ENCODE measurements around the gene NEK9.
"Not testable (repeated sequence)": the region's sequence is repeated elsewhere in the genome, so short reads cannot be mapped to it uniquely, and the experiment has no call there.

Gene NEK9
- 118 reads per million, percentile 85 among the genes with 10 or more reads in this experiment for total RNA-seq

DNA sequence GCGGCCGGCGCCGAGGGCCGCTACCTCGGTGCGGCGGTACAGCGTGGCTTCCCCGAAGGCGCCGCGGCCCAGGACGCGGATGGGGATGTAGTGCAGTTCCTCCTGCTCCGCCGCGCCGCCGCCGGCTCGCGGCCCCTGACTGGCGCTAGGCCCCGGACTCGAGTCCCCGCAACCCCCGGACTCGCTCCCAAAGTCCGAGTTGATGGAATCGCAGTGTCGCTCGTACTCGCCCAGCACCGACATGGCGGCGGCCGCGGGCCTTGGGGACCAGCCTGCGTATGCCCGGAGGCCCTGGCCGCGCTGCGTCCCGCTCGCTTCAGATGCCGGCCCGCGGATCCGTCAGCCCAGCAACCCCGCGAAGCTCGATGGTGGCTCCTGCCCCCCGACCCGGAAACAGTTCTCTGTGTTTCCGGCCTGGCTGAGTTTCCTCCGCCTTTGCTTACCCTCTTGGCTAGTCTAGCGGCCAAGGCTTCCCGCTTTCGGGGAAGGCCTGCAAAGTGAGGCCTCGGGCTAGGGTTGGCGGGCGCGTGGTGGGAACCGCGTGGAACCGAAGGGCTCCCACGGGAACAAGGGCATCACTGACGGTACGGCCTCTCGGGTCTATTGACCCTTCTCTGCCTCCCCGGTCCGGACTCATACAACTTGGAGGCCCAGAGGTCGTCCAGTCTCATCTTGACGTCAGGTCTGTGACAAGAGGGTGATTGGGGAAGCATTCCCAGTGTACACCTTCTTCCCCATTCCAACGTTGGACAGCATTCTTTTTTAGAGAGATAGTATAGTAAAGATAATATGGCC lies at the start of gene NEK9:
Gene NEK9 (minus strand): TSS at position 370 of the 795 bp plus-strand sequence. CDS start 127 bp downstream, at position 243.
- peak; percentile 89 for DNase-seq

DNA sequence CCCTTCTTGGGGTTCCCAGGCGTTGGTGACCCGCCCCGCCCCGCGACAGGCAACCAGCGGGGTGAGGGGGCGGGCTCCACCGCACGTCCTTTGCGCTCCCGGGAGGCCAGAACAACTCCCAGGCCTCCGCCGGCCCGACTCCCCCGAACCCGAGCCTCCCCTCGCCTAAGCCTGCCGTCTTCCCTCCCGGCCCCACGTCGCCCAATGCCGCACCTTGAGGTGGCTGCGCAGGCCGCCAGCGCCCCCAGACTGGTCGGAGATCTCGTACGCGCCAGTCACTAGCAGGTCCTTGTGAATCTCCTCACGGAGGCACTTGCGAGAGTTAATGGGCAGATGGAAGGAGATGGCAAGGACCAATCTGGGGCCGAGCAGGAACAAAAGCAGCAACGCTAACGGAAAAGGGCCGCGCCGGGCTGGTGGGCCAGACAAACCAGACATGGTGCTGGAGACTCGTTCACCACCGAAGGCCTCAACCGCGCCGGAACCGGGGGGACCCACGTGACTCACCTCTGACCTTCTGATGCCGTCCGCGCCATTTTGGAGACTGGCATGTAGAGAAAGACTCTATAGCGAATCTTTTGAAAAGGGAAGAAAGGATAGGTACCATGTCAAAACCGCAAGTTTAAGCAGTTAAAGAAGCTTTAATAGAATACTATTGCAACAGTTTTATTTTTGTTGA lies 49.4 kb upstream of the NEK9 start, which contains the start of gene TMED10:
Gene TMED10 (minus strand): TSS at position 471 of the 679 bp plus-strand sequence. CDS start 33 bp downstream, at position 438.
- peak; percentile 86 for DNase-seq

DNA sequence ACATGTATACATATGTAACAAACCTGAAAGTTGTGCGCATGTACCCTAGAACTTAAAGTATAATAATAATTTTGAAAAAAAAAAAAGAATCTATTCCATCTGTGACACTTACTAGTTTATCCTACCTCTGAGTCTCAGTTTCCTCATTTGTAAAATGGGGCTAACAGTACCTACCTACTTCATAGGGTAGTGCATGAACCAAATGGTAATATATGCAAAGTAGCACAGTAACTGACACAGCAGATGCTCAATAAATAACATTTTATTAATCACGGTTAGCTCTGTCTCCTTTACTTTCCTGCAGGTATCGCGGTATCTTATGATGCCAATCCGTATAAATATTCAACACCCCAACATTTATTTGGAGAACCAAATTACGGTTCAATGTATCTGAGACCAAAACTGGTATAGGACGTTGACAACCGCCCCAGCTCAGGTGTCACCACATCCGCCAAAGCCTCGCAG lies 48.9 kb upstream of the NEK9 start:
- no peak for DNase-seq

DNA sequence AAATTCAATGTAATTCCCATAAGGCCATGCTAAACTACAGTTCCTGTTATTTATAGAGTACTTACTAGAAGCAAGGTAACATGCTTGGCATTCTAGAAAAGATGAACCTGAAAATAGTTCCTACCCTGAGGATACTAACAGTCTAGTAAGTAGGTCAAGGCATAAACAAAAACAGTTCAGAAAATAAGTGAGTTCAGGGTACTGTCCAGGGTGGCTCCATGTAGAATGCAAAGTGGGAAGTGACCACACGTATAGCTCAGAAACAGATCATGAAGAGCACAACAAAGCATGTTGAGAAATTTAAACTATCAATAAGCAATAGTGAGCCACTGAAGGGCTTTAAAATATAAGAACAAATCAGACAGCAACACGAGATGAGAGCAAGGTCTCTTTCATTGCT lies 47.2 kb upstream of the NEK9 start:
- no peak for DNase-seq

DNA sequence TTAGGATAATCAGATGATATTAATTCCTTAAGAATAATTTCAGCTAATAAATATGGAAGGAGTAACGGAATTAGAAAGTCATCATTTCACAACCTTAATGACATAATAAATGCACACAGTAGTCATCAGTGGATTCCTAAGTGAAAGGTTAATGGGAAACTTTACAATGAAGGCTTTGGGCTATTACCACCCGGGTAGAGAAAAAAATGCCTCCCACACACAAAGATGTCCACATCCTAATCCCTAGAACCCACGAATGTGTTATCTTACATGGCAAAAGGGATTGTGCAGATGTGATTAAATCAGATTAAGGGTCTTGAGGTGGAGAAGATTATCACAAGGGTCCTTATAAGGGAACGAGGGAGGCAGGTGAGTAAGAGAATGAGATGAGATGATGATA lies 43.9 kb upstream of the NEK9 start:
- no peak for DNase-seq

DNA sequence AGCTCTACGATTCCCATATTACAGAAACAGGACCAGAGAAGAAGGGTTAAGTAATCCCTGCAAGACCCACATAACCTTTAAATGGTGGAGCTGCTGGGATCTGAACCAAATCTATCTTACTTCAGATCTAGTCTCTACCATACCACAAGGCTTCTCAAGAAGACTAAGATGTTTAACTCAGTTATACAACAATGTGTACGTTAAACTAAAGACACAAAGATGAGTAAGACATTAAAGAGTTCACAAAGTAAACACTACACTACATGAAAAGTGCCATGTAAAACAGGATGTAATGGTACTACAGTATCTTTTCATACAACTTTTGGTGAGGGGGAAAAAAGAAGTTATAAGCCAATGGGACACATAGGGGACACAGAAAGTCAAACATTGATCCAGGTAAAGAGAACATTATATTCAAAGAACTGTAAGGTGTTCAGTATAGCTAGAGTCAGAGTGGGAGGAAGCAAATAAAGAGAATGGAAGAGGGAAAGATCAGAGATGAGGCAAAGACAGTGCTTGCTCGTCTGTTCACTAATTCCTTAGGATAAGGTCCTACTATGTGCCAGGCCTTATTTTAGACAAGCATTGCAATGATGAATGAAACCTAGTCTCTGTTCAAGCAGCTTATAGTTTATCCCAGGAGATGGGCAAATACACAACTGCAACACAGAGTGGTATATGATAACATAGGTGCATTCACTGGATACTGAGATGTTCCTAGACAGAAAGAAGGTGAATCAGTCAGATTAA lies 41.9 kb upstream of the NEK9 start:
- DNase-seq: no peak

DNA sequence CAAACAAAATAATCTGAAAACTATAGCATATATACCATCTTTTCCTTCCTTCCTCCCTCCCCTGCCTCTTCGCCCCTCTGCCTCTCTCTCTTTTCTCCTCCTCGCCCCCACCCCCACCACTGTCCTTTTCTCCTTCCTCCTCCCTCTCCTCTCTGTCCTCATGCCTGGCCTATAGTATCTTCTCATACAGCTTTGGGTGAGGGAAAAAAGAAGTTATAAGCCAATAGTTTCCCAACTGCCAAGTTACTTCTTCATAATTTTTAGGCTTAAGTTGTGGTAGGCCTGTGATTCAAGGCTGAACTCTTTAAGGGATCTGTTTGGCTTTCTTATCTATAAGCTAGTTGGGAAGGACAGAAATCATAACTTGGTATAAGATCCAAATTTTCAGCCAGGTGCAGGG lies 40.5 kb upstream of the NEK9 start:
- no peak for DNase-seq

DNA sequence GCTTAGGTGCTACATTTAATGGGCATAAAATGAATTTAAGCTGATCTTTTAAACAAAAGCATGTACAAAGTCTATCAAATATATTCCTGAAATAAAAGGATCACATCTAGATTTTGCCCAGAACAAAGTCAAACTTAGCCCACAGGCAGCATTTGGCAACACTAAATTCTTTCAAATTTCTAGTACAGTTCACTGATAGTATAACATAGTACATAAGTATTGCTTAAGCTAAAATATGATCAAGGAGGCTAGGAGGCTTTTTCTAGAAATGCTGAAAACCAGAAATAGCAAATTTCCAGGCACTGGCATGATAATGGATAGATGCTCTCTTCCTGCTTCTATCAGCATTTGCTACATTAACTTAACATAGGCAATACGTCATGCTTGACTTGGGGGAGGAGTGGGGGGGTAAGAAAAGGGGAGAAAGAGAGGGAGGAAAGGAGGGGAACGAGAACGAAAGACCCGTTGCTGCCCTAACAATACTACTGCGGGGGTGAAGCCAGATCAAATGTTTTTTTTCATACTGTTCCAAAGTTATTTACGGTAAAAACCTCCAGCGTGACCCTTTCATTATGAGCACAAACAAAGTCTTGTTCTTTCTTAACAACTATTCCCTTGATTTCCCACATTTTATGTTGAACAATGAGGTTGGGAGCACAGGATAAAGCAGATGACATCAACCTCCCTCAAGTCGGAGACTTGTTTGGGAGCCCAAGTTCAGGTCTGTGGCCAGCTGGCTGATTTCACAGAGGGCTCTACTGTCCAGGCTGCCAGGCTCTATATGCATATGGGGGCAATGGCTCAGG lies 38.9 kb upstream of the NEK9 start:
- DNase-seq: no peak

DNA sequence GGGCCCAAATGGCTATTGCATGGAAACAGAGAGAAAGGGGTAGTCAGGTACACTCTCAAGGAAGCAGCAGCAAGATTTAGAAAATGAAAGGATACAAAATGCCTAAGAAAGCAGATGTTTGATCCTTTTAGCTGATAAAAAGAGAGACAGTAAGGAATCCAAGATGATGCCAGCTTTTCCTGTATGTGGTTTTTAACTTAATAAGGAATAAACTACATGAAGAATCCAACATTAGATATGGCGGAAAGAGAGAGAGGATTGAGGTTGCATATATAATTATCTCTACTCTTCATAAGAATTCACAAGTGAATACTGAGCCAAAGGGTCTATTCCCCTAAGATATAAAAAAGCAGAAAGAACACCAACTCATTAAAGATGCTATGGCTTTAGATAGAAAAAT lies 38.0 kb upstream of the NEK9 start:
- DNase-seq: no peak

DNA sequence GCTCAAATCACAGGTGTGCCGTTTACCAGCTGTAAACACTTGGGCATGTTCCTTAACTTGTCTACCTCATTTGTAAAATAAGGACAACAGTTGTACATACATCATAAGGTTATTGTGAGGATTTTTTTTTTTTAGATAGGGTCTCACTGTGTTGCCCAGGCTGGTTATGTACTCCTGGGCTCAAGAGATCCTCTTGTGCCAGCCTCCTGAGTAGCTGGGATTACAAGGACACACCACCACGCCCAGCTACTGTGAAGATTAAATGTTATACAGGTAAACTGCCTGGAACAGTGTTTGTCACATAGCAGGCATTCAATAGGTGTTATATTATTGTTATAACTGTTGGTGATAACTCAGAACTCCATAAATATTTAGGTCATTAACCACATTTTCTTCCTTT lies 36.8 kb upstream of the NEK9 start:
- DNase-seq: no peak

DNA sequence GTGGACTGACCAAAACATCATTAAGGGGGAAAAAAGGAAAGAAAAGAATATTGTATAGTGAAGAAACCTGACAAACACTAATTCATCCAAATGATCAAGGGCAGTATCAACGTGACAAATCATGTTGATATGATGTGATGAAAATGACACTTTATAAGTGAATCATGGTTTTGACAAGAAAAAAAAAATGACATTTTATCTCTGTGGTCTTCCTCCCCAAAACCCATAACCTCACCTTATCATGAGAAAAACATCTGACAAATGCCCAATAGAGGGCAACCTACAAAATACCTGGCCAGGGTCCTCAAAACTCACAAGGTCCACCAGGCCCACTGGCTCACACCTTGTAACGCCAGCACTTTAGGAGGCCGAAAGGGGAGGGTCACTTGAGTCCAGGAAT lies 35.8 kb upstream of the NEK9 start:
- DNase-seq: no peak

DNA sequence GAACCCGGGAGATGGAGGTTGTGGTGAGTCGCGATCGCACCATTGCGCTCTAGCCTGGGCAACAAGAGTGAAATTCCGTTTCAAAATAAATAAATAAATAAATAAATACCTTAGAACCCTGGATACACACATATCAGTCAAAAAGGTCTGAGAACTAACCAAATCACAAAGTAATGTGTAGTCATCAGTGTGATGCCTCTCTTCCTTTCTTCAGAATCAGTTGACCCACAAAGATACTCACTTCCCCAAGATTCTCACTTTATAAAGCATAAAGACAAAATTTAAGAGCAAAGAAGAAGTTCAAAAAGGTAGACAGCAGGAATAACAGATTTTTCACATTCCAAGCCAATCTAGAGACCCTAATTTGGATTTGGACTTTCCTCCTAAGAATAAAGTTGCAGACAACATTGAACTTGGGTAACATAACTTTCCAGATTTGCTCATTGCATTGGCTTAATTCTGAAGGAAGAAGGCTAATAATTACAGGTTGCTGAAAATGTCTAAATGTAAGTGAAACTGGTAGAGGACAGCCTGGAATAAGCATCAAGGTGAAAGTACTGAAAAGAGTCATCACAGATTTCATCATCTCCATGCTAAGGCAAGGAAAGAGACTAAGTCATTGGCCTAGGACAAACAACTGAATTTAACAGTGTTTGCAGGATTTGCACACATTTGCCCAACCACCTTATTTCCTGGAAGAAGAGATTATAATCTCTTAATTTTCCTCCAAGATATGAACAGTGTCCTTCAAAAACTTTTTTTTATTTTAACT lies 32.2 kb upstream of the NEK9 start:
- DNase-seq: no peak

DNA sequence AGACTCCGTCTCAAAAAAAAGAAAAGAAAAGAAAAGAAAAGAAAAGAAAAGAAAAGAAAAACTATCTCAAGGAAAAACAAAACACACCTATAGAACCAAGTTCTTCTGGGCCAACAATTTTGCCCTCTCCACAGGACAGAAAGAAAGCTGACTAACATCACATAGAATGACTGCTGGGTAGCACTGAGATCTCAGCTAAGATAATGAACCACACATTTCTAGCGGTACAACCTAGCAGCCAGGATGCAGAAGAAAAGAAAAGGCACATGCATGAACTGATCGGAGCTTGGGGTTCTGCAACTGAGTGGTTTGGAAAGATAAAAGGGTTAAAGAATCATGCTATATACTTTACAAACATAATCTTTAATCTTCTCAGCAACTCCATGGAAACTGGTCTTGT lies 30.1 kb upstream of the NEK9 start:
- no peak for DNase-seq

DNA sequence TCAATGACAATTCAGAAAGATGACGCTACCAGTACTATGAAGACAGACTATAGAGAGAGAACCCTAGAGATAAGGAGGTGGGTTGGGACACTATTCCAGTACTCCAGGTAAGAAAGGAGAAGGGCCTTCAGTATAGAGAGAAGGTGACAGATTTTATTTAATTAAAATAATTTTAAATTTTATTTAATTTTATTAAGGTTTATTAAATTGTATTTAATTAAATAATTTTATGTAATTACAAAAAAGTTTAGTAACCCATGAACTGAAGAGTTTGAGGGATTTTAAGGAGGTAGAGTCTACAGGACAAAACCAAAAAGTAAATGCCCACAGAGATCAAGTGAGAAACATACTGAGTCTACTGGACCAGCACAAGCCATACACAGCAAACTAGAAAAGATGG lies 29.3 kb upstream of the NEK9 start:
- DNase-seq: no peak

DNA sequence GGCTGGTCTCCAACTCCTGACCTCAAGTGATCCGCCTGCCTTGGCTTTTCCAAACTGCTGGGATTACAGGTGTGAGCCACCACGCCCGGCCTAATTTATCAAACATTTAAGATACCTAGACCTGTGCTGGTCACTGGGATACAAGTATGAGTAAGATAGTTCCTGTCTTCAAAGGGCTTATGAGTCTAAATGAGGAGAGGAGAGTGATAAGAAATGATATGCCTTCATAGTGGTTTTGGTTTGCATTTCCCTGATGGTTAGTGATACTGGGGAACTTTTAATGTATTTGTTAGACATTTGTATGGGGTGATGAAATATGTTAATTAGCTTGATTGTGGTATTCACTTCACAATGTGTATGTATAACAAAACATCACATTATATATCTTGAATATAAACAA lies 28.3 kb upstream of the NEK9 start:
- no peak for DNase-seq

DNA sequence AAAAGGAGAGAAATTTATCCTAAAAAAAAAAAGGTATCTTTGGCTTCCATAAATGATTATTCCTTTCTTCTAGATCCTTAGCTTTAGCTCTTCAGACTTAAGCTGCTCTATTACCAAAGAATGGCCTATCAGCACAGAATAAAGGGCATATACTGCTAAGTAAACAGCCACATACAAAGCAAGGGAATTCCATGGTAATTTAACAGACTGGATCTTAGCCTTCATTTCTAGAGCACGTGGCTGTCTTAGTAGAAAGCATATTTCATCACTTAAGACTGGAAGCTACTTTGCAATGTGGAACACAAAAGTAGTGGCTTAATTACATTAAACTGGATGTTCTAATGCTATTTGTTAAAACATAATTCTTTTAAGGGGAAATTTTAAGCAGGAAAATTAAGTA lies 26.4 kb upstream of the NEK9 start:
- DNase-seq: no peak

DNA sequence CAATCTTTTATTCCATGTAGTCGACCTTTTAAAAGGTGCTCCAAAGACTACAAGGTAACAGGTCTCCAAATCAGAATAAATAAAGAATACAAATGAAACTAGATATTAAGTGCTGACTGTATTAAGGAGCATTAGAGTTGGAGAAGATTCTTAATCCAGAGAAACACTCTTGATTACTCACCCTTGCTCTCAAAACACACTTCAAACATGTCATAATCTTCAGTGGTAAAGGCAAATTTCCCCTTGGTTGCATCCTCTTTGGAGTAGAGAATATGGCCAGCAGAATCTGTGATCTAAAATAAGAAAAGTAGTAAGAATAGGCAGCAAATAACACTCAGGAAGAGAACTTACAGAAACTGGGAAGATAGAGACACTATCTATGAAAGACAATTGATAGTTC lies 25.0 kb upstream of the NEK9 start:
- DNase-seq: no peak

DNA sequence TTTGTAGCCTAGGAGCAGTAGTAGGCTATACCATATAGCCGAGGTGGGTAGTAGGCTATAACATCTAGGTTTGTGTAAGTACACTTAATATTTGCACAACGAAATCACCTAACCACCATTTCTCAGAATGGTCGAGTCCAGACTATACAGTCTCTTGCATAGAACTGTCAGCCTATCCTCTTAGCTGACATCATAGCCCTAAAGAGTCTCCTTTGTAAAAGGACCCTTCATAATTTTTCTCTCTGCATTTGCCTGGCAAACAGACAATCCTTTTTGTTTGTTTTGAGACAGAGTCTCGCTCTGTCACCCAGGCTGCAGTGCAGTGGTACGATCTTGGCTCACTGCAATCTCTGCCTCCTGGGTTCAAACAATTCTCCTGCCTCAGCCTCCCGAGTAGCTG lies 23.8 kb upstream of the NEK9 start:
- DNase-seq: not testable (repeated sequence)

DNA sequence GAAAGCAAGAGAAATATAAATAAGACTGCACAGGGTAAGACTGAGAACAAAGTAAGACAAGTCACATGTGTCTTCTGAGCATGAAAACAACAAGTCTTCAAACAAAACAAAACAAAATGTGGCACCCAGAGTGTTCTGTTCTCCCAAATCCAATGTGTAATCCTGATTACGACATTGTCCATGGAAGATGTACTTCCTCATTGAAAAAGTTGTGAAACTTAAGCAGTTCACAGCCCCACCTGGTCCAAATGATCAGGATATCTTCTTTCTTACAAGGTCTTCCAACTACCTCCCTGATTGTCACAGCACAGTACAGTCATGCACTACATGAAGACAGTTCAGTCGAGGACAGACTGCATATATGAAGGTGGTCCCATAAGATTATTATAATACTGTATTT lies 23.3 kb upstream of the NEK9 start:
- DNase-seq: no peak

DNA sequence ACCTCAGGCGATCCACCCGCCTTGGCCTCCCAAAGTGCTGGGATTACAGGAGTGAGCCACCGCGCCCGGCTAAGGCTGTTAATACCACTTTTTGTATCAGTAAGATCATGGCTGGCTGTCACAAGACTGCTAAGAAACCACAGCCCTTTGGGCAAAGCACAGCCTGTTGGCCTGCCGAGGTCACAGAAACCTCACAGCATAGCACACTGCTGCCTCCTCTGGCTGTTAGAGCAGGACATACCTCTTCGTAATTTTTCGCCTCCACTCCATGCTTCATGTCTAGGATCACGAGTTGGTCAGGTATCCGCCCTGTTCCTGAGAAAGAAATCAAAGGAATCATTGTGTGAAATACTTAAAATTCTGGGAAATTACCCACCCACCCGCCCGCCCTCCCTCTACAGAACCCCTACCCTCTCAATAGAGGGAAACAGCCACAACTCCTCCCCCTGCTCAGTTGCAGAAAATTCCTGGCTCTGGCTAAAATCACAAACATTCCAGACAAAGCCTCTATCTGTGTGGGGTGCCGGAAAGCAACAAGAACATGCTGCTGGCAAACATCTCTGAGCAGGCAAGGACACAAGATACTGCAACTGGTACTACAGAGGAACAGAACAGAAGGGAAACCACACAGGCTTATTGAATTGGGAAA lies 20.7 kb upstream of the NEK9 start:
- DNase-seq: no peak

DNA sequence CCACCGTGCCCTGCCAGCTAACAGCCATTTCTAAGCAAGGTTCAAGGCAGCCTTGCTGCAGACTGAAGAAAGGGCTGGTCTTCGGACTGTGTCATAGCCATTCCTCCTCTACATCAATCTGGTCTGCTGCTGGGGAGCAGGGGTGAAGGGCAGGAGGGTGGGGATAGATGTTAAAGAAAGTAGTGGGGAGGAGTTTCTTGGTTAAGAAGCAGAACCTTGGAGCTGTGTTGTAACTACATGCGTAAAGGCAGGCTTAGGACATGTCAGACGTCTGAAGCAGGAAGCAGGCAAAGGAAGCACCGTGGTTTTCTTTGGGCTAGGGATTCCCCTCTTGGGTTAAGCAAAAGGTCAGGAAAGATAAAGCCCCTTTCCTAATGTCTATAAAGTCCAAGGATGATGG lies 18.1 kb upstream of the NEK9 start:
- no peak for DNase-seq

Measured in effector CD4-positive, alpha-beta T cell (primary cell).